K562 (cell line): ENCODE data around the gene RGMA. TPM values are rescaled to one million over a fixed set of nuclear protein-coding genes. Genes with fewer than 3 reads are reported as not detected.

Experiments used
- CCNT2 ChIP-seq: IDR thresholded peaks from 2 replicates; pipeline ENCODE4 v1.6.1; 2011; ENCODE audit warnings: borderline replicate concordance, low read depth, mild to moderate bottlenecking, moderate library complexity, mixed read lengths, low read length; ENCODE audit not compliant: insufficient read length; ENCODE audit errors: extremely low read depth
- EWSR1 ChIP-seq: fragments of 450-650 bp; IDR thresholded peaks from 2 replicates; pipeline ENCODE4 v1.6.1; 2018; ENCODE audit warnings: borderline replicate concordance, mild to moderate bottlenecking, low read depth, moderate library complexity; ENCODE audit not compliant: partially characterized antibody
- FOXA3 ChIP-seq, 2 experiments: fragments of 450-650 bp in 1 of 2; sonication (generic) in 1 of 2; formaldehyde crosslinking; IDR thresholded peaks in 1 of 2; conservative IDR thresholded peaks in 1 of 2; 2 replicates each; pipeline versions ENCODE4 v1.4.0 to v1.8.0; 2020 to 2022; ENCODE audit warnings: mild to moderate bottlenecking in 2 of 2, missing genetic modification reagents in 1 of 2
- HMG20A ChIP-seq: fragments of 450-650 bp; formaldehyde crosslinking; conservative IDR thresholded peaks from 2 replicates; pipeline ENCODE4 v1.4.0; 2020; ENCODE audit warnings: mild to moderate bottlenecking, mixed read lengths
- KAT8 ChIP-seq: fragments of 450-650 bp; IDR thresholded peaks from 2 replicates; pipeline ENCODE4 v1.6.1; 2016; ENCODE audit warnings: low read depth, mild to moderate bottlenecking
- KDM4B ChIP-seq, 2 experiments: fragments of 450-650 bp in 1 of 2; sonication (generic) in 1 of 2; IDR thresholded peaks; 2 replicates each; pipeline ENCODE4 v1.6.1; 2016 to 2017; ENCODE audit warnings: borderline replicate concordance in 2 of 2, antibody characterized with exemption in 1 of 2, low read depth in 1 of 2, mild to moderate bottlenecking in 1 of 2
- MBD2 ChIP-seq: sonication (generic); IDR thresholded peaks from 2 replicates; pipeline ENCODE4 v1.6.1; 2016; ENCODE audit warnings: low read depth, borderline replicate concordance
- POLR3A ChIP-seq: IDR thresholded peaks from 2 replicates; pipeline ENCODE4 v1.6.1; 2011; ENCODE audit warnings: borderline replicate concordance, mild to moderate bottlenecking, moderate library complexity; ENCODE audit not compliant: insufficient read length, insufficient read depth; ENCODE audit errors: extremely low read depth
- PRPF4 ChIP-seq: fragments of 200-400 bp; formaldehyde crosslinking; IDR thresholded peaks from one replicate; pipeline ENCODE4 v1.6.1; 2017; ENCODE audit warnings: low read length, low read depth, mild to moderate bottlenecking; ENCODE audit not compliant: insufficient read depth, poor library complexity, severe bottlenecking
- PTBP1 ChIP-seq: fragments of 200-400 bp; formaldehyde crosslinking; IDR thresholded peaks from 2 replicates; pipeline ENCODE4 v1.6.1; 2017; ENCODE audit warnings: low read depth, low read length
- SRSF3 ChIP-seq: fragments of 200-400 bp; formaldehyde crosslinking; IDR thresholded peaks from 2 replicates; pipeline ENCODE4 v1.6.1; 2016; ENCODE audit warnings: mild to moderate bottlenecking, low read length, moderate library complexity; ENCODE audit not compliant: insufficient read depth
- U2AF1 ChIP-seq: fragments of 200-400 bp; formaldehyde crosslinking; optimal IDR thresholded peaks from 2 replicates; pipeline ENCODE3; 2017; ENCODE audit warnings: mild to moderate bottlenecking, low read depth, low read length, moderate library complexity
- ZBTB1 ChIP-seq: sonication (generic); formaldehyde crosslinking; IDR thresholded peaks from 2 replicates; pipeline ENCODE4 v1.8.1; 2023; ENCODE audit warnings: missing genetic modification reagents, low read depth, mild to moderate bottlenecking, borderline replicate concordance
- ZNF57 ChIP-seq: fragments of 450-650 bp; formaldehyde crosslinking; IDR thresholded peaks from 2 replicates; pipeline ENCODE4 v1.4.0; 2020; ENCODE audit warnings: mild to moderate bottlenecking, moderate library complexity
- polyA plus RNA-seq, 8 experiments: library from polyadenylated mRNA; depleted of rRNA in 4 of 8; stranded (reverse) in 5 of 8; unstranded in 3 of 8; fragments of >200 nt; fragmentation: Nextera tagmentation in 2 of 8; fragmentation: Illumina TruSeq in 1 of 8; extraction: Ambion mirVana in 2 of 8; extraction: Trizol in 1 of 8; gene quantifications; 2 replicates each; pipeline versions ENCODE4 v1.2.1 to v1.2.3, GENCODE V29; 2011 to 2014; ENCODE audit warnings: inconsistent platforms in 1 of 8, missing spikeins in 1 of 8
- total RNA-seq, 7 experiments: library from RNA; depleted of rRNA in 6 of 7; stranded (reverse); fragments of >200 nt in 6 of 7; fragmentation: Illumina TruSeq in 2 of 7; extraction: Trizol in 2 of 7; gene quantifications; 2 replicates each; pipeline versions ENCODE4 v1.2.1 to v1.2.3, GENCODE V29; 2011 to 2021; ENCODE audit warnings: low replicate concordance in 1 of 7
- TF ChIP-seq, protein P1 (sequence below), 2 experiments: fragments of 450-650 bp; conservative IDR thresholded peaks; 2 replicates each; pipeline ENCODE4 v1.6.1; 2017; ENCODE audit warnings: mild to moderate bottlenecking in 2 of 2, moderate library complexity in 2 of 2
- TF ChIP-seq, protein P2 (sequence below): sonication (generic); formaldehyde crosslinking; IDR thresholded peaks from 2 replicates; pipeline ENCODE4 v1.8.1; 2023; ENCODE audit warnings: mild to moderate bottlenecking, missing genetic modification reagents
- TF ChIP-seq, protein P3 (sequence below): sonication (generic); formaldehyde crosslinking; IDR thresholded peaks from 2 replicates; pipeline ENCODE4 v1.9.0; 2022; ENCODE audit warnings: mild to moderate bottlenecking, missing genetic modification reagents

Gene RGMA
- total and polyA plus RNA-seq, 9 of the 15 experiments (the other 6 are each of a cell fraction or from before 2014, with no cell fraction given): 0.03 to 0.05 (median 0.03) TPM; not detected in 6

DNA sequence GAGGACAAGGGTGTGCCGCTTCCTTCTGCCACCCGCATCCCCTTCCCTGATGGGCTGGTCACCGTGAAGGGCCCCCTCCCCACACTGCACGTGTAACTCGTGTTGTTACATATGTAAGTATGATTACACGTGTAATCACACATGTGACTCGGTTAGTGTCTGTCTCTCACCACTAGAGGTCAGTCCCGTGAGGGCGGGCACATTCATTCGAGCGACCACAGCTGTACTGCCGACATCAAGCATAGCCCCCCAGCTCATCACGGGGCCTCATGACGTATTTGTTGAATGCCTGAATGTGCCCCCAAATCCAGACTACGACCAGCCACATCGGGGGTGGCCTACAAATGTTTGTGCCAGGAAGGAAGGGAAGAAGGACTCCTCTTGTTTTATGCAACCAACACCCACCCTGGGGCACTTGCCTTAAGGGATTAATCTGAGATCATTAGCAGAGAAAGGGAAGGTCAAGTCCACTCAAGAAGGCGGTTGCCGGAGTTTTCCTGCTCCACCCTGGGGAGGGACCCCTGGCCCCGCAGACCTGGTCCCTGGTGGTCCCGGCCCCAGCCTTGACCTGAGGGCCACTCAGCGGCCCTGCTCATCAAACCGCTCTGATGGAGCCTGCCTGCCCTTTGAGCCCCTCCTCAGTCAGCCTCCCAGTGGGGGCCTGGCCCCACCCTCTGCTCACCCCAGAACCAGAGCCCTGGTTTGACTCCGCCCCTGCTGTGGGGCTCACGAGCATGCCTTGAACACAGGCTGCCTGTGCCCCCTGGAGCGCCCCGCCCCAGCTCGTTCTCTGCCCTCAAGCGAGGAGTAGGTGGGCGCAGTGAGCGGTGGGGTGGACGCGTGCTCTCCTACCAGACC lies 52.8 kb downstream of the RGMA start (continued):
- TF ChIP-seq, protein P1, sequence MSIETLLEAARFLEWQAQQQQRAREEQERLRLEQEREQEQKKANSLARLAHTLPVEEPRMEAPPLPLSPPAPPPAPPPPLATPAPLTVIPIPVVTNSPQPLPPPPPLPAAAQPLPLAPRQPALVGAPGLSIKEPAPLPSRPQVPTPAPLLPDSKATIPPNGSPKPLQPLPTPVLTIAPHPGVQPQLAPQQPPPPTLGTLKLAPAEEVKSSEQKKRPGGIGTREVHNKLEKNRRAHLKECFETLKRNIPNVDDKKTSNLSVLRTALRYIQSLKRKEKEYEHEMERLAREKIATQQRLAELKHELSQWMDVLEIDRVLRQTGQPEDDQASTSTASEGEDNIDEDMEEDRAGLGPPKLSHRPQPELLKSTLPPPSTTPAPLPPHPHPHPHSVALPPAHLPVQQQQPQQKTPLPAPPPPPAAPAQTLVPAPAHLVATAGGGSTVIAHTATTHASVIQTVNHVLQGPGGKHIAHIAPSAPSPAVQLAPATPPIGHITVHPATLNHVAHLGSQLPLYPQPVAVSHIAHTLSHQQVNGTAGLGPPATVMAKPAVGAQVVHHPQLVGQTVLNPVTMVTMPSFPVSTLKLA (conservative IDR thresholded peaks at IDR 0.05): peak; percentile 85 to 89
- TF ChIP-seq ZBTB1 (CRISPR knock-in tag): no peak
- no peak for TF ChIP-seq EWSR1
- no peak for TF ChIP-seq U2AF1
- no peak for TF ChIP-seq CCNT2
- TF ChIP-seq, protein P2, sequence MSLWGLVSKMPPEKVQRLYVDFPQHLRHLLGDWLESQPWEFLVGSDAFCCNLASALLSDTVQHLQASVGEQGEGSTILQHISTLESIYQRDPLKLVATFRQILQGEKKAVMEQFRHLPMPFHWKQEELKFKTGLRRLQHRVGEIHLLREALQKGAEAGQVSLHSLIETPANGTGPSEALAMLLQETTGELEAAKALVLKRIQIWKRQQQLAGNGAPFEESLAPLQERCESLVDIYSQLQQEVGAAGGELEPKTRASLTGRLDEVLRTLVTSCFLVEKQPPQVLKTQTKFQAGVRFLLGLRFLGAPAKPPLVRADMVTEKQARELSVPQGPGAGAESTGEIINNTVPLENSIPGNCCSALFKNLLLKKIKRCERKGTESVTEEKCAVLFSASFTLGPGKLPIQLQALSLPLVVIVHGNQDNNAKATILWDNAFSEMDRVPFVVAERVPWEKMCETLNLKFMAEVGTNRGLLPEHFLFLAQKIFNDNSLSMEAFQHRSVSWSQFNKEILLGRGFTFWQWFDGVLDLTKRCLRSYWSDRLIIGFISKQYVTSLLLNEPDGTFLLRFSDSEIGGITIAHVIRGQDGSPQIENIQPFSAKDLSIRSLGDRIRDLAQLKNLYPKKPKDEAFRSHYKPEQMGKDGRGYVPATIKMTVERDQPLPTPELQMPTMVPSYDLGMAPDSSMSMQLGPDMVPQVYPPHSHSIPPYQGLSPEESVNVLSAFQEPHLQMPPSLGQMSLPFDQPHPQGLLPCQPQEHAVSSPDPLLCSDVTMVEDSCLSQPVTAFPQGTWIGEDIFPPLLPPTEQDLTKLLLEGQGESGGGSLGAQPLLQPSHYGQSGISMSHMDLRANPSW (CRISPR knock-in tag): no peak
- TF ChIP-seq PRPF4: no peak
- TF ChIP-seq HMG20A (CRISPR knock-in tag): no peak
- TF ChIP-seq POLR3A: no peak
- TF ChIP-seq, protein P3, sequence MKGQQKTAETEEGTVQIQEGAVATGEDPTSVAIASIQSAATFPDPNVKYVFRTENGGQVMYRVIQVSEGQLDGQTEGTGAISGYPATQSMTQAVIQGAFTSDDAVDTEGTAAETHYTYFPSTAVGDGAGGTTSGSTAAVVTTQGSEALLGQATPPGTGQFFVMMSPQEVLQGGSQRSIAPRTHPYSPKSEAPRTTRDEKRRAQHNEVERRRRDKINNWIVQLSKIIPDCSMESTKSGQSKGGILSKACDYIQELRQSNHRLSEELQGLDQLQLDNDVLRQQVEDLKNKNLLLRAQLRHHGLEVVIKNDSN (CRISPR knock-in tag): peak; percentile 85
- no peak for TF ChIP-seq KDM4B (IDR thresholded peaks at IDR 0.05; ENCODE audit: borderline replicate concordance in 2 of 2, low read depth in 1 of 2)
- TF ChIP-seq ZNF57 (CRISPR knock-in tag): no peak
- TF ChIP-seq KAT8: no peak
- TF ChIP-seq MBD2: no peak
- peak in 1 of 2 experiments; percentile 82; a peak in 2 of 4 replicates for TF ChIP-seq FOXA3 (CRISPR knock-in tag; conservative IDR thresholded peaks at IDR 0.05 in 1 of 2, IDR thresholded peaks at IDR 0.05 in 1 of 2)
- no peak for TF ChIP-seq SRSF3
- TF ChIP-seq PTBP1: no peak
